IMR-90 (cell line): ENCODE data around the gene TGFB3.

ENCODE experiments used
- CEBPB ChIP-seq: IDR thresholded peaks from 2 replicates; pipeline ENCODE4 v1.6.1; 2012; ENCODE audit warnings: low read depth, low read length, improper control_type of control experiment
- CTCF ChIP-seq: conservative IDR thresholded peaks from 2 replicates; pipeline ENCODE4 v1.5.1; 2012; ENCODE audit warnings: mild to moderate bottlenecking, low read depth, low read length, improper control_type of control experiment
- FOS ChIP-seq: fragments of 150-350 bp; IDR thresholded peaks from 2 replicates; pipeline ENCODE4 v1.6.1; 2016; ENCODE audit warnings: low read depth, low read length
- MAFK ChIP-seq: IDR thresholded peaks from 2 replicates; pipeline ENCODE4 v1.6.1; 2012; ENCODE audit warnings: low read depth, low read length, improper control_type of control experiment
- MXI1 ChIP-seq: IDR thresholded peaks from 2 replicates; pipeline ENCODE4 v1.6.1; 2012; ENCODE audit warnings: low read depth, mild to moderate bottlenecking, low read length, moderate library complexity, borderline replicate concordance
- POLR2A ChIP-seq: IDR thresholded peaks from 2 replicates; pipeline ENCODE4 v1.6.1; 2012; ENCODE audit warnings: mild to moderate bottlenecking, low read depth, low read length
- RAD21 ChIP-seq: IDR thresholded peaks from 2 replicates; pipeline ENCODE4 v1.6.1; 2012; ENCODE audit warnings: low read length, improper control_type of control experiment
- RCOR1 ChIP-seq: IDR thresholded peaks from 2 replicates; pipeline ENCODE4 v1.6.1; 2012; ENCODE audit warnings: mild to moderate bottlenecking, low read length, improper control_type of control experiment; ENCODE audit not compliant: insufficient replicate concordance
- RFX5 ChIP-seq: IDR thresholded peaks from 2 replicates; pipeline ENCODE4 v1.8.0; 2012; ENCODE audit warnings: low read depth, mild to moderate bottlenecking, low read length, moderate library complexity
- SMC3 ChIP-seq: fragments of 150-350 bp; IDR thresholded peaks from 2 replicates; pipeline ENCODE4 v1.6.1; 2016; ENCODE audit warnings: low read depth, mild to moderate bottlenecking, antibody characterized with exemption, low read length, moderate library complexity
- USF2 ChIP-seq: fragments of 150-350 bp; IDR thresholded peaks from 2 replicates; pipeline ENCODE4 v1.6.1; 2017; ENCODE audit warnings: mild to moderate bottlenecking, antibody characterized with exemption, low read length, low read depth

GRCh38 chr14:76002383-76002782 lies 20.6 kb upstream of the TGFB3 start:
- TF ChIP-seq CTCF (no peak), POLR2A (no peak), USF2 (no peak), RFX5 (no peak), MXI1 (no peak), SMC3 (no peak), RCOR1 (no peak), RAD21 (no peak), MAFK (no peak), CEBPB (no peak), FOS (no peak)
